NB4 (cell line): ENCODE data around the gene GLI3.

ENCODE experiments used
- MYC ChIP-seq: IDR thresholded peaks from 2 replicates; pipeline ENCODE4 v1.6.1; 2011; ENCODE audit warnings: low read depth, low read length
- POLR2A ChIP-seq: IDR thresholded peaks from 2 replicates; pipeline ENCODE4 v1.6.1; 2011; ENCODE audit warnings: mild to moderate bottlenecking; ENCODE audit not compliant: insufficient read length; ENCODE audit errors: extremely low read depth
- TF ChIP-seq, protein P1 (sequence below): IDR thresholded peaks from one replicate; pipeline ENCODE4 v1.5.1; 2012; ENCODE audit warnings: low read depth, low read length
- TF ChIP-seq, protein P2 (sequence below): IDR thresholded peaks from 2 replicates; pipeline ENCODE4 v1.6.1; 2011; ENCODE audit warnings: low read depth, low read length

- TF ChIP-seq, protein P1, sequence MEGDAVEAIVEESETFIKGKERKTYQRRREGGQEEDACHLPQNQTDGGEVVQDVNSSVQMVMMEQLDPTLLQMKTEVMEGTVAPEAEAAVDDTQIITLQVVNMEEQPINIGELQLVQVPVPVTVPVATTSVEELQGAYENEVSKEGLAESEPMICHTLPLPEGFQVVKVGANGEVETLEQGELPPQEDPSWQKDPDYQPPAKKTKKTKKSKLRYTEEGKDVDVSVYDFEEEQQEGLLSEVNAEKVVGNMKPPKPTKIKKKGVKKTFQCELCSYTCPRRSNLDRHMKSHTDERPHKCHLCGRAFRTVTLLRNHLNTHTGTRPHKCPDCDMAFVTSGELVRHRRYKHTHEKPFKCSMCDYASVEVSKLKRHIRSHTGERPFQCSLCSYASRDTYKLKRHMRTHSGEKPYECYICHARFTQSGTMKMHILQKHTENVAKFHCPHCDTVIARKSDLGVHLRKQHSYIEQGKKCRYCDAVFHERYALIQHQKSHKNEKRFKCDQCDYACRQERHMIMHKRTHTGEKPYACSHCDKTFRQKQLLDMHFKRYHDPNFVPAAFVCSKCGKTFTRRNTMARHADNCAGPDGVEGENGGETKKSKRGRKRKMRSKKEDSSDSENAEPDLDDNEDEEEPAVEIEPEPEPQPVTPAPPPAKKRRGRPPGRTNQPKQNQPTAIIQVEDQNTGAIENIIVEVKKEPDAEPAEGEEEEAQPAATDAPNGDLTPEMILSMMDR = no peak
- TF ChIP-seq POLR2A = no peak
- TF ChIP-seq, protein P2, sequence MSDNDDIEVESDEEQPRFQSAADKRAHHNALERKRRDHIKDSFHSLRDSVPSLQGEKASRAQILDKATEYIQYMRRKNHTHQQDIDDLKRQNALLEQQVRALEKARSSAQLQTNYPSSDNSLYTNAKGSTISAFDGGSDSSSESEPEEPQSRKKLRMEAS = no peak
- no peak for TF ChIP-seq MYC
Observed at GRCh38 chr7:42026622-42027197, 210.3 kb downstream of the GLI3 start.
